Skin of body (tissue), 2 donors: ENCODE data around the gene CD6. TPM values are rescaled to one million over a fixed set of nuclear protein-coding genes. Genes with fewer than 3 reads are reported as not detected.
A peak's percentile ranks its signal among the peaks of the same experiment; 100 is the strongest.

Experiments
- DNase-seq: peaks from one replicate; lab custom pipeline; 2025; lab: John Stamatoyannopoulos, UW
- total RNA-seq: library from RNA; depleted of rRNA; stranded (reverse); fragments of >200 nt; gene quantifications from one replicate; pipeline ENCODE4 v1.2.3, GENCODE V29; 2014

Gene CD6
- total RNA-seq: 0.39 TPM

- DNase-seq: no peak
These were observed at the start of gene CD6 for GRCh38 chr11:60971520-60971919. Gene CD6 (plus strand): TSS chr11:60971680. CDS start chr11:60971866, 186 bp downstream.

- no peak for DNase-seq
These were observed 49.6 kb upstream of the CD6 start for GRCh38 chr11:60921777-60922335.

- DNase-seq: no peak
These were observed 48.6 kb upstream of the CD6 start for GRCh38 chr11:60922906-60923305.

GRCh38 chr11:60923326-60923725, 48.2 kb upstream of the CD6 start:
- no peak for DNase-seq

GRCh38 chr11:60923800-60924109, 47.7 kb upstream of the CD6 start:
- DNase-seq: no peak

GRCh38 chr11:60924110-60924905, 47.2 kb upstream of the CD6 start, which contains the start of gene TMEM132A:
Gene TMEM132A (plus strand): TSS chr11:60924460. CDS start chr11:60924634, 174 bp downstream.
- DNase-seq: peak; percentile 54

- no peak for DNase-seq
These were observed 46.3 kb upstream of the CD6 start for GRCh38 chr11:60924906-60925853.

- DNase-seq: no peak
These were observed 45.6 kb upstream of the CD6 start for GRCh38 chr11:60925868-60926267.

- DNase-seq: no peak
These were observed 45.0 kb upstream of the CD6 start for GRCh38 chr11:60926500-60926899.

GRCh38 chr11:60927061-60927592, 44.4 kb upstream of the CD6 start:
- no peak for DNase-seq

- no peak for DNase-seq
These were observed 43.9 kb upstream of the CD6 start for GRCh38 chr11:60927600-60927999.

GRCh38 chr11:60928563-60929001, 42.9 kb upstream of the CD6 start:
- DNase-seq: no peak

- DNase-seq: no peak
These were observed 41.7 kb upstream of the CD6 start for GRCh38 chr11:60929764-60930163.

- DNase-seq: no peak
These were observed 41.1 kb upstream of the CD6 start for GRCh38 chr11:60930394-60930793.

- DNase-seq: no peak
These were observed 39.6 kb upstream of the CD6 start for GRCh38 chr11:60931917-60932316.

GRCh38 chr11:60932605-60933356, 38.7 kb upstream of the CD6 start:
- no peak for DNase-seq

GRCh38 chr11:60933416-60934123, 37.9 kb upstream of the CD6 start:
- no peak for DNase-seq

- DNase-seq: no peak
These were observed 37.2 kb upstream of the CD6 start for GRCh38 chr11:60934124-60934789.

- no peak for DNase-seq
These were observed 36.5 kb upstream of the CD6 start for GRCh38 chr11:60934790-60935605.
